Hematopoietic multipotent progenitor cell treated with erythropoietin and hydrocortisone succinate and interleukin-3 and kit ligand, for 8 days (in vitro differentiated cells): Measurements from ENCODE around the gene FRMD3.
"Not testable (repeated sequence)": the region's sequence is repeated elsewhere in the genome, so short reads cannot be mapped to it uniquely, and the experiment has no call there.

Experiments used
- DNase-seq: peaks from one replicate; pipeline ENCODE4 v3.0.0-alpha.2; 2015

The FRMD3 gene

DNA sequence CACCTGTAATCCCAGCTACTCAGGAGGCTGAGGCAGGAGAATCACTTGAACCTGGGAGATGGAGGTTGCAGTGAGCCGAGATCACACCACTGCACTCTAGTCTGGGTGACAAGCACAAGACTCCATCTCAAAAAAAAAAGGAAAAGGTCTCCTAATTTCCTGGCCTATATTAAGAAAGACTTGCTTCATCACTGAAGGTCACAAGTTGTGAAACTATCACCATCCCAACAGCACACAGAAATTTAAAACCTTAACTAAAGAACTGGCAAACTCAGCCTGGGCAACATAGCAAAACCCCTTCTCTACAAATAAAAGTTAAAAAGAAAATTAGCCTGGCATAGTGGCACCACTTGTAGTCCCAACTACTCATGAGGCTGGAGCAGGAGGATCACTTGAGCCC lies 17.2 kb downstream of the FRMD3 start:
- no peak for DNase-seq

- DNase-seq = no peak
Observed at GRCh38 chr9:83520292-83520691, 17.9 kb downstream of the FRMD3 start.

DNA sequence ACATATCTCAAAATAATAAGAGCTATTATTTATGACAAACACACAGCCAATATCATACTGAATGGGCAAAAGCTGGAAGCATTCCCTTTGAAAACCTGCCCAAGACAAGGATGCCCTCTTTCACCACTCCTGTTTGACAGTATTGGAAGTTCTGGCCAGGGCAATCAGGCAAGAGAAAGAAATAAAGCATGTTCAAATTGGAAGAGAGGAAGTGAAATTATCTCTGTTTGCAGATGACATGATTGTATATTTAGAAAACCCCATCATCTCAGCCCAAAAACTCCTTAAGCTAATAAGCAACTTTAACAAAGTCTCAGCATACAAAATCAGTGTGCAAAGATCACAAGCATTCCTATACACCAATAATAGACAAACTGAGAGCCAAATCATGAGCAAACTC lies 20.2 kb downstream of the FRMD3 start:
- DNase-seq = not testable (repeated sequence)

DNA sequence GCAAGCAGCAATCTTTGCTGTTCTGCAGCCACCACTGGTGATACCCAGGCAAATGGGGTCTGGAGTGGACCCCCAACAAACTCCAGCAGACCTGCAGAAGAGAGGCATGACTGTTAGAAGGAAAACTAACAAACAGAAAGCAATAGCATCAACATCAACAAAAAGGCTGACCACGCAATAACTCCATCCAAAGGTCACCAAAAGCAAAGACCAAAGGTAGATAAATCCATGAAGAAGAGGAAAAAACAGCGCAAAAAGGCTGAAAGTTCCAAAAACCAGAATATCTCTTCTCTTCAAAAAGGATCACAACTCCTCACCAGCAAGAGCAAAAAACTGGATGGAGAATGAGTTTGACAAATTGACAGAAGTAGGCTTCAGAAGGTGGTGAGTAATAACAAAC lies 23.4 kb downstream of the FRMD3 start:
- no peak for DNase-seq

GRCh38 chr9:83512621-83513020 lies 25.6 kb downstream of the FRMD3 start:
- no peak for DNase-seq

DNA sequence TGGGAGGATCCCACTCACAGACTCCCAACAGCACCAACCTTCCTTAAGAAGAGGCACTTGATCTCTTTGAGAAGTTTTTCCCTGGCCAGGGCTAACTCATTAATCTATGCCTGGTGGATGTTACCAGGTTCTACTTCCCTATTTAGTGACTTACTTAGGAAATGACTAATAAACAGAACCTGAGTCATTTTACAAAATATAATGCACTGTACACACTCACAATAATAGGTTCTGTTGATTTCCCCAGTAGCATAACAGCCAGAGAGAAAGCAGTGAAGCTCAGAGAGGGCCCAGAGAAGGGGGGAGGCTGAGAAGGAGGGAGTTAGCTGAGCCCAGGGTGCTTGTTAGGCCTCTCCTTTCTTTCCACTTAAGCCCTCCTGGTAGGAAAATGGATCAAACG lies 27.1 kb downstream of the FRMD3 start:
- DNase-seq = no peak

- no peak for DNase-seq
Observed at GRCh38 chr9:83509402-83509801, 28.8 kb downstream of the FRMD3 start.

DNA sequence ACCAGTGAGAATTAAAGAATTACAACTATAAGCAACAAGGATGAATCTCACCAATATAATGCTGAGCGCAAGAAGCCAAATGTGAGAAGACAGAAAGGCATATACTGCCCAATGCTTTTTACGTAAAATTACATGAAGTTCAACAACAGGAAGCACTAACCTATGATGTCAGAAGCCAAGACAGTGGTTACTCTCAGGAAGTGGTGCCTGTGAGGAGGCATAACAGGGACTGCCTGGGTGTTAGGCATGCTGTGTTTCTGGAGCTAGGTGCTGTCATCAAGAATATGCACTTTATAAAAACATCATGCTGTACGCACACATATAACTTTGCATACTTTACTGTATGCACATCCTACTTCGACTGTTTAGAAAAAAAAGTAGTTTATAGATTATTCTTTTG lies 30.1 kb downstream of the FRMD3 start:
- DNase-seq = no peak

DNA sequence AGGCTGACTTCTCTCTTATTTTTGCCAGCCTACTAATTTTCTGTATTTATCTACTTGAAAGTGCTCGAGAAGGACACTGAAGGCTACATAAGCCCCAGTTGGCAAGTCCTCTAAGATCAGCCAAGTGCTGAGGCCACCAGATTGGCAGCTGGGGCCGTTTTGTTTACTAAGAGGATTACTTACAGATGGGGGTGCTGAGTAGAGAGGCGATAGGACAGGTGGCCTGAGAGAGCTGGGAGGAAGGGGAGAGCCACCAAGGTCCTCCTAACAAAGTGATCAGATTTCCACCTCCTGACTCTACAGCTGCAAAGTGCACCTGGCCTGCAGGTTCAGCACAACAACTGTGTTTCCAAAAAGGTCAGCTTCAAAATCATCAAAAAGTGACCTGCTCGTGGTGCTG lies 32.9 kb downstream of the FRMD3 start:
- no peak for DNase-seq

- DNase-seq = no peak
Observed at GRCh38 chr9:83503866-83504265, 34.3 kb downstream of the FRMD3 start.

GRCh38 chr9:83501565-83501964 lies 36.6 kb downstream of the FRMD3 start:
- DNase-seq = no peak

GRCh38 chr9:83497441-83497840 lies 40.8 kb downstream of the FRMD3 start:
- DNase-seq = no peak

- DNase-seq = no peak
Observed at GRCh38 chr9:83491995-83492394, 46.2 kb downstream of the FRMD3 start.

GRCh38 chr9:83491413-83491812 lies 46.8 kb downstream of the FRMD3 start:
- no peak for DNase-seq

- DNase-seq = no peak
Observed at GRCh38 chr9:83489961-83490360, 48.2 kb downstream of the FRMD3 start.

DNA sequence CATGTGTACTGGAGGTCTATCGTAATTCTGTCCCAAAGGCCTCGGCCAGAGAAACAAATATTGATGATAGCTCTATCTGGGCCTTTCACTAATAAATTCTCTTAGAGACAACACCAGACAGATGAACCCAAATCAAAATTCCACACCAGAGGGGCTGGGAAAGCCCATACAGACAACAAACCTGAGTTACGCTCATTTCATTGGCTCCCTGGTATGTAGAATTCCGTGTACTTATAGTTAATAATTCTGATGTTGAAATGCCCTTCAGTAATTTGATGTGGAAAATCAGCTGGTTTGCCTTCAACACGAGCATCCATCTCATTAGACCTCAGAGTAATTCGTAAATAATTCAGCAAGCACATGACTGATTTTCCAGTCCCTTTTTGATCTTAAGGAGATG lies 53.2 kb downstream of the FRMD3 start:
- DNase-seq = no peak

DNA sequence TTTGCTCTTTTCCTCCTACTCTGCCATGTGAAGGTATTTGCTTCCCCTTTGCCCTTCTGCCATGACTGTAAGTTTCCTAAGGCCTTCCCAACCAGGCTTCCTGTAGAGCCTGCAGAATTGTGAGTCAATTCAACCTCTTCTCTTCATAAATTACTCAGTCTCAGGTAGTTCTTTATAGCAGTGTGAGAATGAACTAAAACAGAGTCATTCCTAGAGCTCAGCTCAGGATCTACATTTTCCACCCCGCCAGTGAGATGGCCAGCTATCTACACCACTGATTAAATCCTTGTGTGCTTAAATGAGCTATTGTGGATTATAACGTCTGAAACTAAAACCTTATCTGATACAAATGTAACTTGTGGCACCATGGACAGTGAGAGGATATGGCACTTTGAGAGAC lies 55.0 kb downstream of the FRMD3 start:
- DNase-seq = no peak

- no peak for DNase-seq
Observed at GRCh38 chr9:83479765-83480164, 58.4 kb downstream of the FRMD3 start.

GRCh38 chr9:83477571-83477970 lies 60.6 kb downstream of the FRMD3 start:
- no peak for DNase-seq

GRCh38 chr9:83477120-83477519 lies 61.1 kb downstream of the FRMD3 start:
- DNase-seq = no peak

DNA sequence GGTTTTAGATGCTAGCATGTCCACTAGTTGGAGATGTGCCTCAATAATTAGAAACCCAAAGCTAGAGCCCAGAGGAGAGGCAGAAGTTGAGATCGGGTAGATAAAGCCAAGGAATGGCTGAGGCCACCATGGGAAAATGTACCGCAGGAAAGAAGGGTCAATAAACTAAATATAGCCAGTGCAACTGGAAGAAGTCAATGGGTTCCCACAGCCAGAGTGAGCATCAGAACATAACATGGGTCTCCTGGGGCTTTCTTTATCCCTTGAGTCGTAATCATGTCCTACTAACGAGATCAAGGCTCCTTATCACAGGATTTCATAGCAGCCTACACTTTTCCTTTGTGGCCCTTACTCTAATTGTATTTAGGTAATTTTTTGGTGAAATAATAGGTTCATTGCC lies 61.7 kb downstream of the FRMD3 start:
- no peak for DNase-seq

DNA sequence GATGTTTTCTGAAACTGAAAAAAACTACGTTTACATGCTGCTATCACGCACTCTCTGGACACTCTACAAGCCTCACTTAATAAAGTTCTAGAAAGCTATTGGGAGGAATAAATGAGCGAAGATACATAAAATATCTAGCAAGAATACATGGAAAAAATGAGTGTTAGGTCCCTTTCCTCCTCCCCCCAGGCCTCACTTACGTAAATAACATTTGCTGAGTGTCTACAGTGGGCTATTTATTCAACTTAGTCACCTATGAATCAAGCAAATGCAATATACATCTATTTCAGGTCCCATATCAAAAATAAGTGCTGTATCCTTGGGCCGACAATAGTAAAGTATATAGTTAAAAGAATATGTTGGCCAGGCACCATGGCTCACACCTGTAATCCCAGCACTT lies 62.5 kb downstream of the FRMD3 start:
- DNase-seq = no peak

GRCh38 chr9:83474631-83475030 lies 63.6 kb downstream of the FRMD3 start:
- DNase-seq = no peak

DNA sequence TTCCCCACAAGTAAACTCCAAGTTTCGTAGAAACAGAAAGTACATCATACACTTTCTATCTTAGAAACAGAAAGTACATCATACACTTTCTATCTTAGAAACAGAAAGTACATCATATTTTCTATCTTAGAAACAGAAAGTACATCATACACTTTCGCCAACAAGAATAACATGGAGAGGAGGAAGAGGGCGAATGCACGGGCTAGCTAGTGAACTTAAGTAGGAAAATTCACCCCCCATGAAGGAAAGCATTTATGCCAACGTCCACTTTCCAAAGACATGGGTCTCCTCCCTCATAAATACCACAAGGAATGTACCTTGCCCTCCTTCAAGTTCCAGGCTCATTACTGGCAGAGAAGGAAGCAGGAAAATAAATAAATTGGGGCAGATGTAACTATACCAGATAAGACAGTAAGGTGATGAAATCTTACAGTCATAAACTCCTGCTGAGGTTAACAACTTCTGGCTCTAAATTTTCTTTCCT lies 64.7 kb downstream of the FRMD3 start:
- no peak for DNase-seq

DNA sequence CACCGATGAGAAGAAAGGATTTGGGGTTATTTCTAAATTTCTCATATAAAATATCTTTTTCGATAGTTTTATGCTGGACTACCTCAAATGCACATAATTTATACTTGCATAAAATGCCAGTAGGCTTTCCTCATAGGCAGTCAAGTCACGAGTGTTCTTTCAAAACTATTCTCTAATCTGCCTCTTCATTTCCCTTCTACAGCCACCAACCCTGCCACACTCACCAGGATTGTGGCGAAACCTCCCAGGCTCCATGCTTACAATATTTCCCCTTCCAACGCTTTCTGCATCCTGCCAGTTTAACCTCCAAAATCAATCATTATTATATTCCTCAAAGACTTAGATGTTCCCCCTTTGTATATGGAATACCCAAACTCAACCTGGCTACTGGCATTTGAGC lies 65.4 kb downstream of the FRMD3 start:
- DNase-seq = no peak

- no peak for DNase-seq
Observed at GRCh38 chr9:83472221-83472665, 66.0 kb downstream of the FRMD3 start.
